ENCODE data around the gene PPIL4.

- TF ChIP-seq POLR2AphosphoS5 (IDR thresholded peaks at IDR 0.05; ENCODE audit: low read depth, low read length) (no peak), POLR2A (IDR thresholded peaks at IDR 0.05; ENCODE audit: low read depth, low read length) (no peak), TAF1 (IDR thresholded peaks at IDR 0.05; ENCODE audit: borderline replicate concordance, low read depth, low read length) (no peak)
Measured at GRCh38 chr6:149501201-149501600, 44.6 kb downstream of the PPIL4 start.
